GM21381 (cell line): Measurements from ENCODE around the gene ZFP82.

Experiments used
- ATAC-seq: cut with Tn5 transposase; IDR thresholded peaks from one replicate; pipeline ENCODE4 v1.9.1; 2021; ENCODE audit warnings: mild to moderate bottlenecking, moderate library complexity; ENCODE audit not compliant: unreplicated experiment

Gene ZFP82

GRCh38 chr19:36373638-36374156 is 44.7 kb downstream of the ZFP82 start:
- no peak for ATAC-seq

GRCh38 chr19:36371886-36372285 is 46.6 kb downstream of the ZFP82 start:
- no peak for ATAC-seq

GRCh38 chr19:36363845-36364244 is 54.6 kb downstream of the ZFP82 start:
- ATAC-seq = no peak
